ENCODE measurements around the gene DHRS7. TPM values are rescaled to one million over a fixed set of nuclear protein-coding genes. Genes with fewer than 3 reads are reported as not detected.

Gene DHRS7
- 74.7 to 87.5 TPM (median 80.8 TPM) in 5 replicates for total RNA-seq (2022; extraction: Qiagen RNA extraction; ENCODE audit: low read depth)

GRCh38 chr14:60164712-60165546 is at the start of gene DHRS7:
Gene DHRS7 (minus strand): TSS chr14:60165398. CDS start chr14:60165309, 89 bp downstream.

Other genes with a start within 250 kb of the DHRS7 start
- not detected in 5 replicates for gene LRRC9, start 245.3 kb downstream of the DHRS7 start, total RNA-seq (2022; extraction: Qiagen RNA extraction; ENCODE audit: low read depth)
- gene PCNX4, start 73.5 kb downstream of the DHRS7 start, total RNA-seq (2022; extraction: Qiagen RNA extraction; ENCODE audit: low read depth), result 20.4 to 37.5 TPM (median 29.3 TPM) in 5 replicates
- 28.0 to 47.0 TPM (median 40.1 TPM) in 5 replicates for gene PPM1A, start 83.8 kb upstream of the DHRS7 start, total RNA-seq (2022; extraction: Qiagen RNA extraction; ENCODE audit: low read depth)

Data from A549 treated with RU486 at 1 μM for 4 hours (cell line).